Upper lobe of right lung (tissue), 1 donor: ENCODE results near the gene WWOX. TPM values are rescaled to one million over a fixed set of nuclear protein-coding genes. Genes with fewer than 3 reads are reported as not detected.

Source experiments
- ATAC-seq: fragments of 200-7000 bp; cut with Tn5 transposase; one replicate; pipeline ENCODE4 v1.9.1; 2020; ENCODE audit warnings: mild to moderate bottlenecking, moderate library complexity
- DNase-seq: peaks from one replicate; pipeline ENCODE4 v3.0.0-alpha.2; 2020
- H3K27ac ChIP-seq: fragments of 200-600 bp; one replicate; pipeline ENCODE4 v1.8.0; 2022
- H3K27me3 ChIP-seq: fragments of 200-600 bp; one replicate; pipeline ENCODE4 v1.8.0; 2022; ENCODE audit warnings: mild to moderate bottlenecking
- H3K36me3 ChIP-seq: fragments of 200-600 bp; one replicate; pipeline ENCODE4 v1.8.0; 2022
- H3K4me1 ChIP-seq: fragments of 200-600 bp; one replicate; pipeline ENCODE4 v1.8.0; 2022
- H3K4me3 ChIP-seq: fragments of 200-600 bp; one replicate; pipeline ENCODE4 v1.8.0; 2022; ENCODE audit warnings: mild to moderate bottlenecking
- H3K9me3 ChIP-seq: fragments of 200-600 bp; one replicate; pipeline ENCODE4 v1.8.0; 2022
- CTCF ChIP-seq: fragments of 200-600 bp; IDR thresholded peaks from one replicate; pipeline ENCODE4 v1.8.0; 2022; ENCODE audit warnings: antibody characterized with exemption
- intact Hi-C: fragments of 100-400 bp; cut with DNase I; formaldehyde crosslinking; loops from one replicate; pipeline ENCODE4 v1.11.0; 2022
- total RNA-seq: library from RNA; stranded (reverse); fragmentation: NEBNext Ultra II Directional; extraction: Animal tissue kit (Norgen Biotek cat#: 25700); gene quantifications from one replicate; pipeline ENCODE4 v1.2.1, GENCODE V29; 2021
- donor health status: DM: no; HTN: yes; CAD: no; lungs with severe emphysema.

WWOX gene
- total RNA-seq, 1 donor from 2014 or later = 17.0 TPM

GRCh38 chr16:78218856-78219651, 119.6 kb downstream of the WWOX start:
- DNase-seq (no peak), ATAC-seq (no peak)
- Histone ChIP-seq H3K9me3 (no peaks in the 10 kb centered on the region), H3K4me3 (no peak overlapping the region), H3K27me3 (no peaks in the 10 kb centered on the region), H3K36me3 (no peaks in the 10 kb centered on the region), H3K4me1 (no peaks in the 10 kb centered on the region), H3K27ac (no peak overlapping the region)
- intact Hi-C loops = no loop called here
- TF ChIP-seq CTCF = no peak

GRCh38 chr16:78220571-78220970, 121.1 kb downstream of the WWOX start:
- intact Hi-C loops = no loop called here
- Histone ChIP-seq H3K36me3 (no peaks in the 10 kb centered on the region), H3K27ac (no peak overlapping the region), H3K4me3 (no peak overlapping the region), H3K9me3 (no peaks in the 10 kb centered on the region), H3K27me3 (no peaks in the 10 kb centered on the region), H3K4me1 (no peaks in the 10 kb centered on the region)
- ATAC-seq = no peak
- DNase-seq = no peak
- TF ChIP-seq CTCF = no peak

GRCh38 chr16:78221892-78222291, 122.4 kb downstream of the WWOX start:
- Histone ChIP-seq H3K27me3 (no peaks in the 10 kb centered on the region), H3K36me3 (no peaks in the 10 kb centered on the region), H3K27ac (no peak overlapping the region), H3K9me3 (no peaks in the 10 kb centered on the region), H3K4me3 (no peak overlapping the region), H3K4me1 (no peaks in the 10 kb centered on the region)
- no peak for ATAC-seq
- no peak for DNase-seq
- intact Hi-C loops = no loop called here
- no peak for TF ChIP-seq CTCF

GRCh38 chr16:78224342-78224741, 124.9 kb downstream of the WWOX start:
- intact Hi-C loops = no loop called here
- no peak overlapping the region for H3K27ac ChIP-seq
- H3K9me3 ChIP-seq = no peaks in the 10 kb centered on the region
- H3K4me3 ChIP-seq = no peak overlapping the region
- H3K36me3 ChIP-seq = no peaks in the 10 kb centered on the region
- H3K4me1 ChIP-seq = no peaks in the 10 kb centered on the region
- H3K27me3 ChIP-seq = no peaks in the 10 kb centered on the region
- TF ChIP-seq CTCF = no peak
- DNase-seq = no peak
- ATAC-seq = no peak

- no peak for DNase-seq
- Histone ChIP-seq H3K9me3 (no peaks in the 10 kb centered on the region), H3K4me1 (no peaks in the 10 kb centered on the region)
Measured at GRCh38 chr16:78225919-78226318, 126.5 kb downstream of the WWOX start.

More at GRCh38 chr16:78225919-78226318, 126.5 kb downstream of the WWOX start:
- no peak for ATAC-seq
- intact Hi-C loops = no loop called here
- Histone ChIP-seq H3K36me3 (no peaks in the 10 kb centered on the region), H3K27me3 (no peaks in the 10 kb centered on the region), H3K27ac (no peak overlapping the region), H3K4me3 (no peak overlapping the region)
- TF ChIP-seq CTCF = no peak
